ENCODE measurements around the gene ZNF280D.
"Not testable (repeated sequence)": the region's sequence is repeated elsewhere in the genome, so short reads cannot be mapped to it uniquely, and the experiment has no call there.

The ZNF280D gene

GRCh38 chr15:56733136-56734012 lies at the start of gene ZNF280D:
TSS of gene ZNF280D (minus strand) at chr15:56733509. CDS start at chr15:56707109, 26,400 bp downstream.
- peak; percentile 77 for DNase-seq (ENCODE audit: low read depth)

GRCh38 chr15:56782306-56782705 lies 49.0 kb upstream of the ZNF280D start:
- no peak for DNase-seq (ENCODE audit: low read depth)

- DNase-seq (ENCODE audit: low read depth) = no peak
Observed at GRCh38 chr15:56781666-56782065, 48.4 kb upstream of the ZNF280D start.

- DNase-seq (ENCODE audit: low read depth) = peak; percentile 9
Observed at GRCh38 chr15:56780102-56780725, 46.9 kb upstream of the ZNF280D start.

DNA sequence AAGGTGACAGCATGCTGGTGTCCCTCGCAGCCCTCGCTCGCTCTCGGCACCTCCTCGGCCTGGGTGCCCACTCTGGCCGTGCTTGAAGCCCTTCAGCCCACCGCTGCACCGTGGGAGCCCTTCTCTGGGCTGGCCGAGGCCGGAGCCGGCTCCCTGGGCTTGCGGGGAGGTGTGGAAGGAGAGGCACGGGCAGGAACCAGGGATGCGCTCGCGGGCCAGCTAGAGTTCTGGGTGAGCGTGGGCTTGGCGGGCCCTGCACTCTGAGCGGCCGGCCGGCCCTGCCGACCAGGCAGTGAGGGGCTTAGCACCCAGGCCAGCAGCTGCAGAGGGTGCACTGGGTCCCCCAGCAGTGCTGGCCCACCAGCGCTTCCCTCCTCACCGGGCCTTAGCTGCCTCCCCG lies 46.1 kb upstream of the ZNF280D start:
- not testable (repeated sequence) for DNase-seq (ENCODE audit: low read depth)

DNA sequence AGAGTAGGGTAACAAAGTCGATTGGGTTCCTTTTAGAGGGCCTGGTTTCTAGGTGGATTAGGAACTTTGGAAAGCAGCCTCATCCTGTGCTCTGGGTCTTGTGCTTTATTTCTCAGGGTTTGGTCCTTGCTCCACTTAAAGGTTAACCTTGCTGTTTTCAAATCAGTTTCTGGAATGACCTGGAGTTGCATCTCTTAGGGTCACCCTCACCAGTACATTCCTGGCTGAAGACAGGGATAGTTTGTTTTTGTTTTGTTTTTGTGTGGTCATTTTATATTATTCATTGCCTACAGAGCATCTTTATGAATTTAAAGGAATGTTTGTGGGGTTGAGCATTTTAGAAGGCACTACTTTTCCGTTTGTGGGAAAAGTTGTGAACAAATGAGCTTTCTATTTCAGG lies 45.5 kb upstream of the ZNF280D start:
- no peak for DNase-seq (ENCODE audit: low read depth)

- no peak for DNase-seq (ENCODE audit: low read depth)
Observed at GRCh38 chr15:56776839-56777238, 43.5 kb upstream of the ZNF280D start.

DNA sequence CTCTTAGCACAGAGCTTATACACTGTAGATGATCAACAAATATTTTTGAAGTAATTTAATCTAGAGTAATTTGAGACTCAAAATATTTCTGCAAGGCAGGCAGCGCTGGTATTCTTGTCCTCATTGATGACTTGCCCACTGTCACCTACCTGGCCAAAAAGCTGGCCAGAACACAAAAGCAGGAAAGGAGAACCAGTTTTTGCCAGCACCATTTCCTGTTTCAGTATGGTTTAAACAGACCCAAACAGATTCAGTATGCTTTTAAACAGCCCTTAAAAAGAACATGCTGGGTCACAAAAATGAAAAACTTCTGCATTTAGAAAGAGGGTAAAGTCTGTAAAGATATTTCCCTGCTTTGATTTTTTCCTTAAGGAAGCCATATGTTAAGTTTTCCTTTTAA lies 42.3 kb upstream of the ZNF280D start:
- DNase-seq (ENCODE audit: low read depth) = no peak

- DNase-seq (ENCODE audit: low read depth) = no peak
Observed at GRCh38 chr15:56774356-56774755, 41.0 kb upstream of the ZNF280D start.

GRCh38 chr15:56772868-56773639 lies 39.7 kb upstream of the ZNF280D start:
- no peak for DNase-seq (ENCODE audit: low read depth)

GRCh38 chr15:56770173-56770572 lies 36.9 kb upstream of the ZNF280D start:
- DNase-seq (ENCODE audit: low read depth) = no peak

- no peak for DNase-seq (ENCODE audit: low read depth)
Observed at GRCh38 chr15:56767315-56767714, 34.0 kb upstream of the ZNF280D start.

GRCh38 chr15:56765251-56765650 lies 31.9 kb upstream of the ZNF280D start:
- no peak for DNase-seq (ENCODE audit: low read depth)

- no peak for DNase-seq (ENCODE audit: low read depth)
Observed at GRCh38 chr15:56763141-56763895, 30.0 kb upstream of the ZNF280D start.

DNA sequence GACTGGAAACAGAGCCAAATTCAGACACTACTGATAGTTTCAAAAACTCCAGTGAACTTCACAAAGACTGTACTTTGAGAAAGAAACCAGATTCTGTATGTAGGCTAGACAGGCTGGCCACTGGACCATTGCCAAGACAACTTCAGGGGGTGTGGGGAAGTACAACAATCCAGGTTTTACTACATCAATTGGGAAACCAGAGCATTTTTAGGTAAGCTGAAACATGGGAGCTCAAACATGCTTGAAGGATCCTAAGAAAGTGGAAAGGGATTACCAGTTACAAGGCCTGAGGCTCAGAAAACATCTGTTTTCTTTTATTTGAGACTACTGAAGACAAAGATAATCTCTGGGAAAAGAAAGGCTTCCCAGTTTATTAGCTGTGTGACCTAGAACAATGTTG lies 26.9 kb upstream of the ZNF280D start:
- no peak for DNase-seq (ENCODE audit: low read depth)

DNA sequence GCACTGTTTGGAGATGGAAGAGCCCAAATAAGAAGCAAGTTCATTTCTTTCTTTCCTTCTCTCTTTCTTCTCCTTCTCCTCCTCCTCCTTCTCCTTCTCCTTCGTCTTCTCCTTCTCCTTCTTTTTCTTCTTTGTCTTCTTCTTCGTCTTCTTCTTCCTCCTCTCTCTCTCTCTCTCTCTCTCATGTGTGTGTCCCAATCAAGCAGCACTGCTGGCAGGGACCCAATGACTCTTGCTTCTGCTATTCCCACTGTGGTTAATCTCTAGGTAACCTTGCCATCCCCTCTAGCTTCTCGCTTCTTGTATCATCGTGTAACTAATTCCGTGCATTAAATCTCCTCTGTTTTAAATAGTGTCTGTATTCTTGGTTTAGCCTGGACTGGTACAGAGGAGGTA lies 26.1 kb upstream of the ZNF280D start:
- no peak for DNase-seq (ENCODE audit: low read depth)

DNA sequence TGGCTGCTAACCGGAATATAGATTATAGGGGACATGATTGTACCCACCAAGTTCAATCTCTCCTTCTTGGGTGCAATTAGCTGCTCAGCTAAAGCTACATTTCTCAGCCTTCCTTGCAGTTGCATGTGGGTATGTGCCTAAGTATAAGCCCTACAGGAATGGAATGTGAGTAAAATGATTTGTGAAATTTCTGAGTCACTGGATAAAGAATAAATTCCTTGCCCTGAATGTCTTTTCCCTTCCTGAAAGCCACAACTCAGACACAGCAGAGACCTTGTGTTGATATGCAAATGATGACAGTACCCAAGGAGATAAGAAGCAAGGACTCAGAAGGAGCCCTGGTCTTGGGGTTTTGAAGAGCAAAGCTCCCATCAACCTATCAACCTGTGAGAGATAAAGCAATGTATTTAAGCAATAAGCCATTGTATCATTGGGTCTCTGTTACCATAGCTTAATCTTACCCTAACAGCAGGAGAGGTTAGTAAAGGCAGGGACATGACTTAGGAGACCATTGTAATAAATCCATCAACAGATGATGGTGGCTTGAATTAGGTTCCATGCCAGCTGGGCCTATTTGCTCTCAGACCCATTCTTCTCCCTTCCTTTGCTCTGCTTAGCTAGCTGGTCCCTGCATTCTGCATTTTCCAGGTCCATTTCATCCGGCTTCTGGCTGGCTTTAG lies 25.6 kb upstream of the ZNF280D start:
- DNase-seq (ENCODE audit: low read depth) = no peak

DNA sequence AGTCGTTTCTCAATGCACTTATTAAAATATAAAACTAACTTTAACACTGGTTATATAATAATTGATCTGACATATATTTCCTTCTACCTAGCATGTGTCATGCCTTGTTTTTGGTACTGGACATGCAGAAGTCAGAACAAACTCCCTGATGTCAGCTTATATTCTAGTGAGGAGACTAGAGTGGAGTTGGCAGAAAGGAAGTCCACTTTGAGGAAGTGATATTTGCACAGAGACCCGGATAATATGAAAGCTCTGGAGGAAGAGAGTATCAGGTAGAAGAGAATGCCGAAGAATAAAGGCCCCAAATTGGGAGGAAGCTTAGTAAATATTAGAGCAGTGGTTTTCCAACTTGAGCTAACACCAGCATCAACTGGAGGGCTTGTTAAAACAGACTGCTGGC lies 24.6 kb upstream of the ZNF280D start:
- DNase-seq (ENCODE audit: low read depth) = no peak

- DNase-seq (ENCODE audit: low read depth) = no peak
Observed at GRCh38 chr15:56754772-56755370, 21.6 kb upstream of the ZNF280D start.

GRCh38 chr15:56752986-56753385 lies 19.7 kb upstream of the ZNF280D start:
- DNase-seq (ENCODE audit: low read depth) = no peak

GRCh38 chr15:56749982-56750381 lies 16.7 kb upstream of the ZNF280D start:
- no peak for DNase-seq (ENCODE audit: low read depth)
